OCI-LY1 (cell line): Measurements from ENCODE around the gene SDK1.

Experiments
- H2AFZ ChIP-seq: fragments of 200-600 bp; sonication (generic), shearing (Covaris generic); 2 replicates; pipeline ENCODE4 v1.6.0; 2014; ENCODE audit warnings: antibody characterized with exemption, mild to moderate bottlenecking, low read length
- H3F3A ChIP-seq: fragments of 200-600 bp; sonication (generic), shearing (Covaris generic); 2 replicates; pipeline ENCODE4 v1.6.0; 2014; ENCODE audit warnings: mild to moderate bottlenecking, antibody characterized with exemption, low read length, moderate library complexity; ENCODE audit not compliant: insufficient read depth
- H3K27ac ChIP-seq: fragments of 200-600 bp; sonication (generic); 2 replicates; pipeline ENCODE4 v1.5.1; 2014; ENCODE audit warnings: low read length, mixed run types, mild to moderate bottlenecking, low read depth; ENCODE audit not compliant: poor library complexity, severe bottlenecking
- H3K27me3 ChIP-seq: fragments of 200-600 bp; sonication (generic); 2 replicates; pipeline ENCODE4 v1.6.0; 2014; ENCODE audit warnings: antibody characterized with exemption, mild to moderate bottlenecking, low read length, moderate library complexity; ENCODE audit not compliant: insufficient read depth
- H3K36me3 ChIP-seq: fragments of 200-600 bp; sonication (generic); 2 replicates; pipeline ENCODE4 v1.6.1; 2014; ENCODE audit warnings: mild to moderate bottlenecking, antibody characterized with exemption, low read length, moderate library complexity, mixed read lengths; ENCODE audit not compliant: insufficient read depth
- H3K4me1 ChIP-seq: fragments of 200-600 bp; sonication (generic); 2 replicates; pipeline ENCODE4 v1.5.1; 2014; ENCODE audit warnings: mild to moderate bottlenecking, low read length, moderate library complexity; ENCODE audit not compliant: insufficient read depth, severe bottlenecking
- H3K4me2 ChIP-seq: fragments of 200-600 bp; sonication (generic), shearing (Covaris generic); 2 replicates; pipeline ENCODE4 v1.6.1; 2014; ENCODE audit warnings: low read length
- H3K4me3 ChIP-seq: fragments of 200-600 bp; sonication (generic); 2 replicates; pipeline ENCODE4 v1.5.1; 2014; ENCODE audit warnings: low read length, low read depth, mild to moderate bottlenecking, mixed read lengths; ENCODE audit not compliant: poor library complexity, severe bottlenecking
- H3K79me2 ChIP-seq: fragments of 200-600 bp; shearing (Covaris generic); 2 replicates; pipeline ENCODE4 v1.6.1; 2016; ENCODE audit warnings: mixed run types, low read length, mixed read lengths; ENCODE audit not compliant: insufficient read depth
- H3K9ac ChIP-seq: fragments of 200-600 bp; sonication (generic), shearing (Covaris generic); 2 replicates; pipeline ENCODE4 v1.6.1; 2014; ENCODE audit warnings: mild to moderate bottlenecking, low read length, mixed read lengths
- H3K9me2 ChIP-seq: fragments of 200-600 bp; sonication (generic), shearing (Covaris generic); 2 replicates; pipeline ENCODE4 v1.6.1; 2014; ENCODE audit warnings: low read depth, mild to moderate bottlenecking, low read length, mixed read lengths
- H3K9me3 ChIP-seq: fragments of 200-600 bp; shearing (Covaris generic); 2 replicates; pipeline ENCODE4 v1.6.1; 2014; ENCODE audit warnings: low read length, mixed read lengths
- H4K20me1 ChIP-seq: fragments of 200-600 bp; sonication (generic), shearing (Covaris generic); 2 replicates; pipeline ENCODE4 v1.6.0; 2016; ENCODE audit warnings: mild to moderate bottlenecking, low read length; ENCODE audit not compliant: insufficient read depth
- EZH2 ChIP-seq: fragments of 200-600 bp; sonication (generic), shearing (Covaris generic); IDR thresholded peaks from 2 replicates; pipeline ENCODE4 v1.8.0; 2017; ENCODE audit warnings: borderline replicate concordance, mixed run types, mild to moderate bottlenecking, antibody characterized with exemption, low read length, moderate library complexity, mixed read lengths
- TF ChIP-seq, protein P1 (sequence below): fragments of 200-600 bp; sonication (generic), shearing (Covaris generic); IDR thresholded peaks from 2 replicates; pipeline ENCODE4 v1.5.1; 2017; ENCODE audit warnings: mild to moderate bottlenecking, antibody characterized with exemption, low read length, moderate library complexity, mixed read lengths

Gene SDK1

DNA sequence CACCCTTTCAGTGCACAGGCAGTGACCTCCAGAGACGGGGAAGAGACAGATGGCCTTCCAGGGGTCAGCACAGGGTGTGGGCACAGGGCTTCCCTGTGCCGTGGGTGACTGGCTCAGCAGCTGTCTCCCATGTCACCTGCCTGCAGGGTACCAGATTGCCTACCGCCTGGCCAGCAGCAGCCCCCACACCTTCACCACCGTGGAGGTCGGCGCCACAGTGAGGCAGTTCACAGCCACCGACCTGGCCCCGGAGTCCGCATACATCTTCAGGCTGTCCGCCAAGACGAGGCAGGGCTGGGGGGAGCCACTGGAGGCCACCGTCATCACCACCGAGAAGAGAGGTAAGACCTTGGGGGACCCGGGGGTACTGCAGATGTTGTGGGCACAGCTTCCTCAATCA is 844.5 kb downstream of the SDK1 start:
- Histone ChIP-seq H3K27me3 (no peaks in the 10 kb centered on the region), H3K4me3 (no peak overlapping the region), H3K79me2 (no peaks in the 10 kb centered on the region), H3K9ac (no peak overlapping the region), H2AFZ (no peak overlapping the region), H3K9me3 (no peaks in the 10 kb centered on the region), H3K4me1 (peaks cover 5% of the 10 kb centered on the region), H3K36me3 (no peaks in the 10 kb centered on the region; the same call in 1 of the 2 replicates), H4K20me1 (no peaks in the 10 kb centered on the region), H3K4me2 (no peak overlapping the region), H3K9me2 (no peaks in the 10 kb centered on the region), H3K27ac (no peak overlapping the region), H3F3A (no peaks in the 10 kb centered on the region)
- TF ChIP-seq EZH2, result no peak
- TF ChIP-seq, protein P1, sequence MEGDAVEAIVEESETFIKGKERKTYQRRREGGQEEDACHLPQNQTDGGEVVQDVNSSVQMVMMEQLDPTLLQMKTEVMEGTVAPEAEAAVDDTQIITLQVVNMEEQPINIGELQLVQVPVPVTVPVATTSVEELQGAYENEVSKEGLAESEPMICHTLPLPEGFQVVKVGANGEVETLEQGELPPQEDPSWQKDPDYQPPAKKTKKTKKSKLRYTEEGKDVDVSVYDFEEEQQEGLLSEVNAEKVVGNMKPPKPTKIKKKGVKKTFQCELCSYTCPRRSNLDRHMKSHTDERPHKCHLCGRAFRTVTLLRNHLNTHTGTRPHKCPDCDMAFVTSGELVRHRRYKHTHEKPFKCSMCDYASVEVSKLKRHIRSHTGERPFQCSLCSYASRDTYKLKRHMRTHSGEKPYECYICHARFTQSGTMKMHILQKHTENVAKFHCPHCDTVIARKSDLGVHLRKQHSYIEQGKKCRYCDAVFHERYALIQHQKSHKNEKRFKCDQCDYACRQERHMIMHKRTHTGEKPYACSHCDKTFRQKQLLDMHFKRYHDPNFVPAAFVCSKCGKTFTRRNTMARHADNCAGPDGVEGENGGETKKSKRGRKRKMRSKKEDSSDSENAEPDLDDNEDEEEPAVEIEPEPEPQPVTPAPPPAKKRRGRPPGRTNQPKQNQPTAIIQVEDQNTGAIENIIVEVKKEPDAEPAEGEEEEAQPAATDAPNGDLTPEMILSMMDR, result no peak

DNA sequence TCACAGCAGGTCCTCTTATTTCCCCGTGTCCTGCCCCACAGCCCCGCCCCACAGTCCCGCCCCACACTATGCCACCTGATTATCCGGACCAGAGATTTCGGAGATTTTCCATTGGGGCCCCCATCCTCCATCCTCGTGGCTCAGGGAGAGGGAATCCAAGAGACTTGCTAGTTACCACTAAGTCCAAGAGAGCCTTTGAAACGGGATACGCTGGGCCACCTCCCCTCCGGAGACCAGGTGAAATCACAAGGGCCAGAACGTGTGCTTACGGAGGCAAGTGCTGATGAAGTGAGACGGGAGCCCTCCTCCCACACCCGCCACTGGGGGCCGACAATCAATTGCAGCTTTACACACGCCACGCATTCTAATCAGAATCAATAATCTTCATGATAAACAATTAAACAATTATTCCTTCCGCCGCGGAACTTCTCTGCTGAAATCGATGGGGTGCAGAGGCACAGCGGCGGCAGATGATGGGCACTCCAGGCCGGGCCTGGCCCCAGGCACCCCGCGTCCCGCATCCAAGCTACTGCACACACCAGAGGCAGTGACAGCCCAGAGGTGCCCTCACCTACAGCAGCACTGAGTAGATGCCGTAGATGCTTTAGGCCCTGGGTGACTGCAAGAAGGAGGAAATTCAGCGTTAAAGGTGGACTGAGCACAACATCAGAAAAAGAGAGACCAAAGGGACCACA is 847.0 kb downstream of the SDK1 start:
- TF ChIP-seq EZH2, result no peak
- TF ChIP-seq, protein P1, result no peak
- Histone ChIP-seq H3K9me2 (no peaks in the 10 kb centered on the region), H4K20me1 (no peaks in the 10 kb centered on the region), H3K4me3 (no peak overlapping the region), H3K36me3 (no peaks in the 10 kb centered on the region; the same call in 1 of the 2 replicates), H3K9ac (no peak overlapping the region), H3K79me2 (no peaks in the 10 kb centered on the region), H2AFZ (no peak overlapping the region), H3K4me1 (peaks cover 5% of the 10 kb centered on the region), H3K27me3 (no peaks in the 10 kb centered on the region), H3K27ac (no peak overlapping the region), H3F3A (no peaks in the 10 kb centered on the region), H3K9me3 (no peaks in the 10 kb centered on the region), H3K4me2 (no peak overlapping the region)

DNA sequence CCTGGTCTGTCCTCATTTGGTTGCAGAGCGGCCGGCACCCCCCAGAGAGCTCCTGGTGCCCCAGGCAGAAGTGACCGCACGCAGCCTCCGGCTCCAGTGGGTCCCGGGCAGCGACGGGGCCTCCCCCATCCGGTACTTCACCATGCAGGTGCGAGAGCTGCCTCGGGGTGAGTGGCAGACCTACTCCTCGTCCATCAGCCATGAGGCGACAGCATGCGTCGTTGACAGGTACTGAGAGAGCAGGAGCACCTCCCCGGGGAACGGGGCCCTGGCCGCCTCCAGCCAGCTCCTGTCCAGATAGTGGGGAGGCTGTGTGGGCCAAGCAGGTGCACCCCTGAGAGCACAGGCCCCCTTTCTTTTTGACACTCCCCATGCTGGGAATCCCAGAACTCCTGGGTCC is 848.2 kb downstream of the SDK1 start:
- no peak for TF ChIP-seq EZH2
- TF ChIP-seq, protein P1, result no peak
- Histone ChIP-seq H3K27me3 (no peaks in the 10 kb centered on the region), H4K20me1 (no peaks in the 10 kb centered on the region), H3K4me1 (peaks cover 5% of the 10 kb centered on the region), H3K9me2 (no peaks in the 10 kb centered on the region), H3K4me3 (no peak overlapping the region), H3K27ac (no peak overlapping the region), H3K79me2 (no peaks in the 10 kb centered on the region), H3K9me3 (no peaks in the 10 kb centered on the region), H3F3A (no peaks in the 10 kb centered on the region), H3K9ac (no peak overlapping the region), H3K36me3 (no peaks in the 10 kb centered on the region; the same call in 1 of the 2 replicates), H3K4me2 (no peak overlapping the region), H2AFZ (no peak overlapping the region)
